Measurements from ENCODE around the gene TRPM8.

Gene TRPM8

GRCh38 chr2:234050455-234051135 is 133.4 kb downstream of the TRPM8 start, which contains the start of gene SPP2:
Gene SPP2 (plus strand): TSS chr2:234050702. CDS start chr2:234050787, 85 bp downstream.
- DNase-seq, result no peak

DNA sequence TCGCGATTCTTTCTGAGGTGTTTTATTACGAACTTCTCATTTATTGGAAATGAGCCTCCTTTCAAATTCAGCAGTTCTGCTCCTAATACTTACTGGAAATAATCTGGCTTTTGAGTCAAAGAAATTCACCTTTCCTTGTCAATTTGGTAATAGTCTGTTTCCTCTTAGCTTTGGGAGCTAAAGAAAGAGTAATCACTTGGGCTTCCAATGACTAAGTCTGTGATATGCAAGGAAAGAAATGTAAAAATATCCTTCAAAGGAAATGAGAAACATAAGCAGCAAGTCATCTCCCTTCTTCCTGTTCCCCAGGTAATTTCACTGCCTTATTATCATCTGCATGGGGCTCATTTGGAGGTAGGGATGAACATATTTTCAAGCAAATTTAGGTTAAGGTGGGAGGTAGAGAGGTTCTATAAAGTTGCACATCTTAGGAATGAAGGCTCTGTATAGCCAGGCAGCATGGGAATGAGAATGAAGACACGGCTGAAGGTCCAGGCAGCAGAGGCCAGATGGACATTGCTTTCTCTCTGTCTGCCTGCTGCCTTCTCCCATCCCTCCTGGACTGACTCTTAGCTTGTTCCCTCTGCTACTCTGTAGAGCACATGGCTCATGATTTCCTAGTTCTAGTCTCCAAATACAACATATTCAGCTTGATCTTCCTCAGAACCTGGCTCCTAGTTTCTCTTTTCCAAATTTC is 134.3 kb downstream of the TRPM8 start:
- no peak for DNase-seq

- no peak for DNase-seq
Measured at GRCh38 chr2:234058881-234059280, 141.7 kb downstream of the TRPM8 start.

GRCh38 chr2:234060236-234060635 is 143.1 kb downstream of the TRPM8 start:
- no peak for DNase-seq

- DNase-seq, result no peak
Measured at GRCh38 chr2:234061624-234062257, 144.6 kb downstream of the TRPM8 start.

GRCh38 chr2:234066587-234066986 is 149.4 kb downstream of the TRPM8 start:
- DNase-seq, result no peak
